SW480 (cell line): ENCODE results near the gene PPP3R1.

Experiments
- DNase-seq: peaks from one replicate; pipeline ENCODE4 v3.0.0-alpha.2; 2016; ENCODE audit warnings: low spot score

Gene PPP3R1

GRCh38 chr2:68135448-68136320 lies 116.6 kb downstream of the PPP3R1 start:
- no peak for DNase-seq

DNA sequence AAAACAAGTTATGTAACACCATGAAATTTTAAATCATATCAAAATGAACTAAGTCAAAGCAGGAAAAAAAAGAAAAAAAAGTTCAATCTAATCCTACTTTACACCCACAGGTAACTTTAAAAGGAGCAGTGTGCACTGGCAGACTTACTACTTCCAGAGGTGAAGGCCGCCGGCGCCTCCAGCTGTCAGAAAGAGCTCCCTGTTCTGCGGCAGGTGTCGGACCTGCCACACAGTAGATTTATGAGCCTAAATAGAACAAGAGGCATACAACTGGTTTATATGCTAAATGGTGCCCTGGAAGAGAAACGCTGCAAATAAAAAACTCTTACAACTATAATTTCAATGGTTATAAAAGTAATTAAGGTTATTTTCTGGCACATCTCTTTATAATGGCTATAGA lies 117.8 kb downstream of the PPP3R1 start:
- no peak for DNase-seq

- DNase-seq = no peak
Observed at GRCh38 chr2:68134120-68134519, 118.2 kb downstream of the PPP3R1 start.
